Kidney (tissue), 14 donors: ENCODE data around the gene VWC2. TPM values are rescaled to one million over a fixed set of nuclear protein-coding genes. Genes with fewer than 3 reads are reported as not detected.

ENCODE experiments used
- DNase-seq, 5 donors: peaks; one replicate each; pipeline ENCODE4 v3.0.0-alpha.2; 2013 to 2020
- FAIRE-seq: peaks from 2 replicates; lab custom pipeline; 2012; peaks lifted over from hg19 to GRCh38; lab: Jason Lieb, UNC
- H3K27ac ChIP-seq, 2 donors: one replicate each; pipeline ENCODE4 v1.7.0; 2013; ENCODE audit warnings: low read depth in 2 of 2, low read length in 2 of 2, inconsistent platforms in 1 of 2
- H3K27me3 ChIP-seq: one replicate; pipeline ENCODE4 v1.7.1; 2013; ENCODE audit warnings: low read length, inconsistent platforms; ENCODE audit not compliant: control insufficient read depth, insufficient read depth
- H3K36me3 ChIP-seq, 3 donors: one replicate each; pipeline versions ENCODE4 v1.7.0 to v1.7.1; 2013; ENCODE audit warnings: low read length in 3 of 3, control low read depth in 1 of 3, inconsistent platforms in 1 of 3; ENCODE audit not compliant: insufficient read depth in 3 of 3, control insufficient read depth in 2 of 3
- H3K4me1 ChIP-seq, 3 donors: one replicate each; pipeline versions ENCODE4 v1.7.0 to v1.7.1; 2013; ENCODE audit warnings: low read length in 3 of 3, inconsistent platforms in 1 of 3, low read depth in 1 of 3; ENCODE audit not compliant: control insufficient read depth in 2 of 3, insufficient read depth in 2 of 3
- H3K4me3 ChIP-seq, 3 donors: one replicate each; pipeline versions ENCODE4 v1.7.0 to v1.8.1; 2013; ENCODE audit warnings: low read length in 3 of 3, control low read depth in 1 of 3, inconsistent platforms in 1 of 3
- H3K9ac ChIP-seq, 3 donors: one replicate each; pipeline versions ENCODE4 v1.7.0 to v1.7.1; 2013; ENCODE audit warnings: low read length in 3 of 3, control low read depth in 1 of 3, inconsistent platforms in 1 of 3
- H3K9me3 ChIP-seq, 3 donors: one replicate each; pipeline versions ENCODE4 v1.7.0 to v1.7.1; 2013; ENCODE audit warnings: low read length in 3 of 3, control low read depth in 1 of 3, inconsistent platforms in 1 of 3; ENCODE audit not compliant: control insufficient read depth in 2 of 3, insufficient read depth in 1 of 3
- CTCF ChIP-seq: IDR thresholded peaks from 3 replicates; pipeline ENCODE4 v1.5.1; 2012; ENCODE audit warnings: mild to moderate bottlenecking, moderate library complexity, borderline replicate concordance; ENCODE audit not compliant: insufficient read depth; ENCODE audit errors: extremely low read depth
- intact Hi-C: fragments of 100-400 bp; cut with DNase I; formaldehyde crosslinking; loops from one replicate; pipeline ENCODE4 v1.11.1; 2022
- polyA plus RNA-seq: library from polyadenylated mRNA; stranded (reverse); fragments of 350-450 nt; fragmentation: Illumina TruSeq; extraction: RNeasy Lipid Tissue Mini Kit (QIAGEN cat#74804); gene quantifications from one replicate; pipeline ENCODE4 v1.2.3, GENCODE V29; 2014; ENCODE audit warnings: low read depth, low replicate concordance; ENCODE audit not compliant: insufficient read depth
- total RNA-seq: library from RNA; stranded (reverse); fragmentation: NEBNext Ultra II Directional; extraction: Animal tissue kit (Norgen Biotek cat#: 25700); gene quantifications from one replicate; pipeline ENCODE4 v1.2.1, GENCODE V29; 2021
- donor health status: control.
- donor health status: control.
- donor health status: control.
- donor health status: control.
- donor health status: control.
- donor health status: DM: yes; HTN: yes; CAD: no.
- donor health status: Normal renal cell carcinoma (clear cell type).

The VWC2 gene
- total and polyA plus RNA-seq, 2 donors from 2014 or later = 0.06 to 0.13 TPM

DNA sequence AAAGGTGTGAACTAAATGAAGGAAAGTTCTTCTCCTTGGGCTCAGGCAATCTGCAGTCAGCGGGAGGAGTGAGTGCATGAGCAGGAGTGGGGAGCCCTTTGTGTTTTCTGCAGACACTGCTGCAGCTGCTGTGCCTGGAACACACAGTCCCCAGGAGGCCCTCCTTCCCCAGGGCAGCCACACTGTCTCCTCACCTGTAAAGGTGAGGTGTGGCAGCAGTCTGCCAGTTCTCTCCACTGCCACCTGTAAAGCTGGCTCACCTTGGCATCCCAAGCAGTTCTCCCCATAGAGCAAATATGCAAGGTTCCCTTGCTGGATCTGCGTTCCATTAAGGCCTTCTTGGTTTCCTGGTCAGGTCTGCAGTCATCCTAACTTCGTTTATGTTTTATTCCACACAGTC is 5.2 kb upstream of the VWC2 start:
- no peaks in the 10 kb centered on the region for H3K36me3 ChIP-seq
- no peak for FAIRE-seq
- no peak for TF ChIP-seq CTCF
- no peak overlapping the region for H3K4me3 ChIP-seq
- peaks cover 0 to under 1% (median 0%) of the 10 kb centered on the region in 3 donors for H3K4me1 ChIP-seq
- no peak overlapping the region for H3K9ac ChIP-seq
- H3K27ac ChIP-seq = no peak overlapping the region
- no peaks in the 10 kb centered on the region for H3K27me3 ChIP-seq
- intact Hi-C loops = no loop called here
- no peak for DNase-seq
- no peaks in the 10 kb centered on the region for H3K9me3 ChIP-seq

GRCh38 chr7:49768835-49769234 is 4.6 kb upstream of the VWC2 start:
- H3K9me3 ChIP-seq = no peaks in the 10 kb centered on the region
- H3K27me3 ChIP-seq = no peaks in the 10 kb centered on the region
- H3K9ac ChIP-seq = no peak overlapping the region
- TF ChIP-seq CTCF = no peak
- FAIRE-seq (no peak), DNase-seq (no peak)
- no peak overlapping the region for H3K4me3 ChIP-seq
- H3K4me1 ChIP-seq = peaks cover 0 to 2% (median 0%) of the 10 kb centered on the region in 3 donors
- intact Hi-C loops = no loop called here
- H3K27ac ChIP-seq = no peak overlapping the region
- no peaks in the 10 kb centered on the region for H3K36me3 ChIP-seq

DNA sequence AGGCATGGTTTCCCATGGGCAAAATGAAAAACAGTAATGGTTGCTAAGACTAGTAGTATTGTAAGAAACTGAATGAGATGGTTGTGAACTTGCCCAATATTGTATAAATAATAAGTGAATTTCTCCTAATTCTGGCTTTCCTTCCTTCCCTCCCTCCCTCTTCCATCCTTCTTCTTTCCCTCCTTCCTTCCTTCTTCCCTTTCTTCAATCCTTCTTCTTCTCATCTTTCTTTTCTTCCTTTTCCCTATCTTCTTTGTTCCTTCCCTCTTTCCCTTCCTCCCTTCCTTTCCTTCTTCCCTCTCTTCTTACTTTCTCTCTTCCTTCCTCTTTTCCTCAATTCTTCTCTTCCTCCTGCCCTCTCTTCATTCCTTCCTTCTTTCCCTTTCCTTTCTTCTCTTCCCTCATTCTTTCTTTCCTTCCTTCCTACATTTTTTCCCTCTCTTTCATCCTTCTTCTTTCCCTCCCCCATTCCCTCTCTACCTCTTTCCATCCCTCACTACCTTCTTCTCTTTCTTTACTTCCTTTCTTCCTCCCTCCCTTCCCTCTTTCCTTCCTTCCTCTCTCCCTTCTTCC is 4.1 kb upstream of the VWC2 start:
- H3K27me3 ChIP-seq = no peaks in the 10 kb centered on the region
- H3K9me3 ChIP-seq = no peaks in the 10 kb centered on the region
- H3K36me3 ChIP-seq = no peaks in the 10 kb centered on the region
- H3K27ac ChIP-seq = no peak overlapping the region
- H3K9ac ChIP-seq = no peak overlapping the region
- no peak overlapping the region for H3K4me3 ChIP-seq
- no peak for TF ChIP-seq CTCF
- intact Hi-C loops = no loop called here
- DNase-seq = no peak
- H3K4me1 ChIP-seq = peaks cover 0 to 4% (median 0%) of the 10 kb centered on the region in 3 donors
- no peak for FAIRE-seq

DNA sequence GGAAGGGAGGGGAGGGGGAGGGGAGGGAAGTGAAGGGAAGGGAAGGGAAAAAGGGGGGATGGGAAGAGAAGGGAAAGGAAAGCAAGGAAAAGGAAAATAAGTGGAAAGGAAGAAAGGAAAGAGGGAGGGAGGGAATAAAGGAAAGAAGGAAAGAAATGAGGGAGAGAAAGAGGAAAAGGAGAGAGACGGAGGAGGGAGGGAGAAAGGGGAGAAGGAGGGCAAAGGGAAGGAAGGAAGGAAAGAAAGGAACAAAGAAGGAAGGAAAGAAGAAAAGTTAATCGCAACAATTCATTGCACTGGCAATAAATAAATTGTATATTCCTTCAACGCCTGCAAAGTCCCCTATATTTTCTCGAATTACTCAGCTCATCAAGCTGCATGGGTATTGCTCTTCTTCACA is 2.6 kb upstream of the VWC2 start:
- intact Hi-C loops = no loop called here
- no peaks in the 10 kb centered on the region for H3K9me3 ChIP-seq
- FAIRE-seq (no peak), DNase-seq (no peak)
- H3K4me3 ChIP-seq = no peak overlapping the region
- H3K9ac ChIP-seq = no peak overlapping the region
- H3K27ac ChIP-seq = no peak overlapping the region
- no peaks in the 10 kb centered on the region for H3K36me3 ChIP-seq
- H3K4me1 ChIP-seq = peaks cover 0 to 6% (median 0%) of the 10 kb centered on the region in 3 donors
- TF ChIP-seq CTCF = no peak
- H3K27me3 ChIP-seq = no peaks in the 10 kb centered on the region
